Right forelimb (tissue), 1 donor: ENCODE data around the gene QDPR.
"Not testable (repeated sequence)": the region's sequence is repeated elsewhere in the genome, so short reads cannot be mapped to it uniquely, and the experiment has no call there.

Experiments
- DNase-seq: peaks from one replicate; pipeline ENCODE4 v3.0.0-alpha.2; 2018

The QDPR gene

DNA sequence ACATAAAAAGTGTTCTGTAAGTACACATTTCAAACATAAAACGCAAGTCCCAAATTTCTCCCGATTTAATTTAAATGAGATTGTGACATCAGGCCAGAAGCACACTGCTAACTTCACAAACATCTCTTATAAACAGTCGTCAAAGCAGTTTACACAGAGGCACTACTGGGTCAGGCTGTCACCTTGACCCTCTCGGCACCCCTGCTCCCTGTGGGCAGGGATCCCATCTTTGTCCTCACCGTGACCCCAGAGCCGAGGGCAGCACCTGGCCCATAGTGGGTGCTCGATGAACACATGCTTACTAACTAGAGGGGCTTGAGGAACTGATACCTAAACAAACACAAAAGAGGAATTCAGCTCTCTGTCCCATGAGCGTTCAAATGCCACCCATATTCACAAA, 22.2 kb downstream of the QDPR start:
- DNase-seq, result no peak

DNA sequence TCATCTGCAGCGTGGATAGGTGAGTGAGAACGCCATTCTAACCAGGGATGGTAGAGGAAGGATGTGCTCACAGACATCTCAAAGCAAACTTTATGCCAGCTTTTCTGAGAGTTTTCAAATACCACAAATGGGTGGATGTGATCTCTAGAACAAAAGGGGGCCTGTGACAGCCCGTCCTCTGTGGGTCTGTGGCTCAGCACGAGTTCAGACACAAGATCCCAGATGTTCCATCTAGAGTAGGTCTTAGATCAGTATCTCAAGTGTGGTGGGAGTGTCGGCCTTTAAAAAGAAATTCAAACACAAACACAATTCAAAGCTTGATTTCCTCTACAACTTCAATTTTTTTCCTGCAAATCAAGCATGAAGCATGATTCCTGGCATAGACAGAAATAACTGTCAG, 22.8 kb downstream of the QDPR start:
- DNase-seq, result no peak

DNA sequence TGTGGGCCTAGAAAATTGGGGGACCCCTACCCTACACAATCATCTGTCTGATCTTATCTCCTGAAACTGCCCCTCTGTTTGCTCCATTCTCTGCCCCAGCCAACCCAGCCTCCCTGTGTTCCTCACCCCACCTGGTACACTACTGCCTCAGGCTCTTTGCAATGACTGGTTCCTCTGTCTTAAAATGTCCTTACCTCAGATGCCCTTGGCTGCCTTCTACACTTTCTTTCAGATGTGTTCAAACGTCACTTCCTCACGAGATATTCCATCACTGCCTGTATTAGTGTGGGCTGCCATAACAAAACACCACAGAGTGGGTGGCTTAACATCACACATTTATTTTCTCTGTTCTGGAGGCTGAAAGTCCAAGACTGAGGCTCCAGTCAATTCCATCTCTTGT, 29.2 kb downstream of the QDPR start:
- no peak for DNase-seq

DNA sequence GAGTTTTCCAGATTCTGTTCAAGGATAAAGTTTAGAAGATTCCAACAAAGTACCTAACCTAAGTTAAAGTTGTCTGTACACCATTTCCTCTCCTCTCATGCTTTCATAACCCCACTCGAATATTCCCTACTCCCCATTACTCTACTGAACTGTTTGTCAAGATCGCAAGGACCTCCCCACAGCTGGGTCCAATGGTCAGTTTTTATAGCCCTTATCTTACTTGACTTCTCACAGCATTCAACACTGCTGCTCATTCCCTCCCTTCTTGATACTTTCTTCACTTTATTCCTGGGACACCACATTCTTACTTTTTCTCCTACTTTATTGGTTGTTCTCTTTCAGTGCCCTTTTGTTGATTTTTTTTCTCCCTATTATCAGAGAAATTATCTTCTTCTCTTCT, 30.9 kb downstream of the QDPR start:
- DNase-seq, result no peak

DNA sequence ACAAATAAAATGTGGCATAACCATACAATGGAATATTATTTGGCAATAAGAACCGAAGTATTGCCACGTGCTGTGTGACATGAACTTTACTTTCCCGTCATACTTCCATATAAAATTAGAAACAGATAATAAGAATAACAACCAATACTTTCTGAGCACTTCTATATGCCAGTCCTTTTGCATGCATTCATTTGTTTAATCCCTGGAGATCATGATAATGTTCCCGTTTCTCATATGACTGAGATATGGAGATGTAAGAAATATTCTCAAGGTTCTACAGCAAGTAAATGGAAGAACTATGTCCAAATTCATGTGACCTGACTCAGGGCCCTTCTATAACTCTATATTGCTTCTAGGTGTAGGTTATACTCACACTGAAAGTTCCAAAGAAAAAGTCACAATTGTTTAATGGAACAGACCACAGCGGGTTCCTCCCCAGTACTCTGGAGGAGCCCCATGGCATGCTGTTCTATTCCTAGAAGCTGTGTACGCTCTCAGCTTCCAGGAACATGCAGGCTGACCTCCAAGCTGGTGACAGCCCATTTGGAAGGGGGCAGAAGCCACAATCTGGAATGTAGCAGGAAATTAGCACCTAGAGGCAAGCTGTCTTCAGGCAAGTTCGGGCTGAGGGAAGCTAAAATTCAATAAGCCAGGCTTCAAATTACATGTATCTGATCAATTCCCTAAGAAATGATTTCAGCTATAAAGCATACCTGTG, 31.5 kb downstream of the QDPR start:
- DNase-seq, result no peak

DNA sequence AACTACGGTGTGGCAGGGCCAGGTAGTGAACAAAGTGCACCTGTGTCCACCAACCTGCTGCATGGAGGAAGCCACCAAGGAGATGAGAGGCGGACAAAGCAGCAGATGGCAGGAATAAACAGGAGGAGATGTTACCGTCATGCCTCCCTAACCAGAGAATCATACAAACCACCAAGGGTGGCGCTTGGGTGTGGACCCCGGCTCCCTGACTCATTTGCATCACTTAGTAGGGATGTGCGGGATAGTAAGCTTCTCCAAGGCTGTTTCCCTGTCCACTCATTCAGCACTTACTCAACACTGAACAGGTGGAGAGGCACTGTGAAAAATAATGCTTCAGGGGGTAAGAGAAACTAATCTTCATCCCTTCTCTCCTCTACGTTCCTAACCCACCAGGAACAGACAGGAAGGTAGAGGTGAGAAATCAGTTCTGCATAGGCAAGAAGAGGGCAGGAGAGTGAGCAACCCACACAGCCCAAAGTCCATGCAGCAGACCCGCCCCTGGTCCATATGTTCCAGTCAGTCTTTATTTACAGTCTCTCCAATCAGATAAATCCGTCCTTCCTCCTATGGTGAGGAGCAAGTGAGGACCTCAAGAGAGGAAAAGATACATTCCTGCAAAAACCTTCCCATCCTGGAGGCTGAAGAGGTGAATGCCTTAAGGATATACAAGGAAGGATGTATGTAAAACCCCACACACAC, 34.0 kb downstream of the QDPR start:
- no peak for DNase-seq

DNA sequence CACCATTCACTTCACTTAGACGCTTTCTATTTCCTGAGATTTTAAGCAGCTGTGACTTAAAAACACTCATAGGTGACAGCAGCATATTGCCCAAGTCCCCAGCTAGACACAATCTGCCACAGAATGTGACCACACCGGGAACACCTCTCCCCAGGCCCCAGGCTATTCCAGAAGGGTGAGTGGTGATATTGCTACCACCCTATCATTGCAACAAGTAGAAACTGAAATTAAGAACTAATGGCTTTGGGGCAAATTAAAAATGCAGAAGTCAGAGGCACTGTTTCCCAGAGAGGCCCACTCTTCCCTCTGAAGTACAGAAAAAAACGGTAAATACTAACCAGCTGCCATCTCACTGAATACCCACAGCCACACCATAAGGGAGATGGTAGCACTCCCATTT, 35.0 kb downstream of the QDPR start:
- DNase-seq, result no peak

DNA sequence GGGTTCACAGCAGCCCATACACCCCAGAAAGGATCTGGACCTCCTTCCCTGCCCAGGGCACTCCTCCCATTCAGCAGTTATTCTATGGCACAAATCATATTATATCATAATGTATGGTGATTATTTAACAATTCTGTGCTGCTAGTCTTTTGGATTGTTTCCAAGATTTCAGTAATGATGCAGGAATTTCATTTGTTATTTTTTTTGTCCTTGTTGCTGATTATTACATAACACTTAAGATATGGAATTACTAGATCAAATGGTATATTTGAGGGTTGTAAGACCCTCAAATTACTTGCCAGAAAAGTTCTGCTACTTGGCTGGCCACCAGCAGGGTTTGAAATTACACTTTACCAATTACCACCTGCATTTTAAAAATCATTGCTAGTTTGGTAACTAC, 36.4 kb downstream of the QDPR start:
- no peak for DNase-seq

DNA sequence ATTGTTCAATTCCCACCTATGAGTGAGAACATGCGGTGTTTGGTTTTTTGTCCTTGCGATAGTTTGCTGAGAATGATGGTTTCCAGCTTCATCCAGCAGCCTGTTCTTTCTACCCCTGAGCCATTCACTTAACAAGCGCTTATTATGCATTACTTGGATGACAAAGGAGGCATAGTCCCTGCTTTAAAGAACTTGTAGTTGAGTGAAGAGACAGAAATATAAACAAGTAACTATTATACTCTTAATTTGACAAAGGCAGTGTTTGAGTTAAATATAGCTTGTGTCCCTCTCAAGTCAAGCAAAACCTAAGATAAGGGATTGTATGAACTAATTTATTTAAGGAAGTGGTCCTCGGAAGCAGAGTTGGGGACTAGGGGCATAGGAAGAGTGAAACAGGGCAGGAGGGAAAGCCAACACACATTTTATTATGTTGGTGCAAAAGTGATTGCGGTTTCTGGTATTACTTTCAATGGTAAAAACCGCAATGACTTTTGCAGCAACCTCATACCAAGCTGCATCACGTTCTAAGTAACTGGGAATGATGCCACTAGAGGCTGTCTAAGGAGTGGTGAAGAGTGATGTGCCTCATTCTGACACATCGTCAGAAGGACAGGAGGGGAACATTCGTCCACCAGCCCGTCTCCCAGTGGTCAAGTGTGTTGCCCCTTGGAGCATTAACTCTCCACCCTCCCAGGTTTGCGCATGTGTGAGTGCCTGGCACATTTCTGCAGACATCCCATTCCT, 41.8 kb downstream of the QDPR start:
- no peak for DNase-seq

DNA sequence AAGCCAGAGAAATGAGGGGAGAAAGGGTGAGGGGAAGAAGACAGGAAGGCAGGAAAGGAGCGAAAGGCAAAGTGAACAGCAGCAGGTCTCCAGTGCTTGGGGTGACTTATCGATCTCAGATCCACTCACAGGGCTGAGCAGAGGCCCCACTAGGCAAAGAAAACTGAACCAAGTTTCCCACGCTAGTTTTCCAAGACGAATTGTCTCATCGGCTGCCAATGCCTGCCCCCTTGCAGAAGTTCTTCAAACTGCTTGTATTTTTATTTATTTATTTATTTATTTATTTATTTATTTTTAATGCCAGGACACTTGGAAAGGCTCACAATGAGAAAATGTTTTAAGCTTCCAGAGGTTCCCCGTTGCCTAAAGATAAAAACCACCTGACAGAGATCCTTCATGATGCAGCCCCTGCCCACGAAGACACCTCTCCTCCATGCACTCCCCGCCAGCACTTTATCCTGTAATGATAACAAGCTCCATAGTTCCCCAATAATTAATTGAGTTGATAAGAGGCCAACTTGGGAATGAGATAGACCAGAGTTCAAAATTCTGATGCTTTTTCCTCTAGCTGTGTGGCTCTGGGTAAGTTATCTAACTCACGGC, 43.2 kb downstream of the QDPR start:
- DNase-seq, result peak; percentile 65

DNA sequence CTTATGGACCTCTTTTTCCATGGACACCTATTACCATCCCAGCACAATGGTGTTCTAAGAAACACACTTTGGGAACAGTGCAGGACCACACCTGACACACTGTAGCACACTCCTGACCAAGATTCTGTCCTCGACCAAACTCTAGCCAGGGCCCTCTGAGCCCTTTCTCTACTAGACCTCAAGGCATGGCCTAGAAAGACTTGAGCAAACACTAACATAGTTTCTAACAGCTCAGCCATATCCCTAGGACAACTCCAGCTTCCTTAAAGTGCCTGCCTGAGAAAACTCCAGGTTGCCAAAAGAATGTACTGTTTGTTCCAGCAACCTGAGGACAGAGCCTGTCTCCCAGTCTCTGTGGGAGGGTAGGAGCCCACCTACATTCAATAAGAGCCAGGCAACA, 48.3 kb downstream of the QDPR start:
- no peak for DNase-seq

DNA sequence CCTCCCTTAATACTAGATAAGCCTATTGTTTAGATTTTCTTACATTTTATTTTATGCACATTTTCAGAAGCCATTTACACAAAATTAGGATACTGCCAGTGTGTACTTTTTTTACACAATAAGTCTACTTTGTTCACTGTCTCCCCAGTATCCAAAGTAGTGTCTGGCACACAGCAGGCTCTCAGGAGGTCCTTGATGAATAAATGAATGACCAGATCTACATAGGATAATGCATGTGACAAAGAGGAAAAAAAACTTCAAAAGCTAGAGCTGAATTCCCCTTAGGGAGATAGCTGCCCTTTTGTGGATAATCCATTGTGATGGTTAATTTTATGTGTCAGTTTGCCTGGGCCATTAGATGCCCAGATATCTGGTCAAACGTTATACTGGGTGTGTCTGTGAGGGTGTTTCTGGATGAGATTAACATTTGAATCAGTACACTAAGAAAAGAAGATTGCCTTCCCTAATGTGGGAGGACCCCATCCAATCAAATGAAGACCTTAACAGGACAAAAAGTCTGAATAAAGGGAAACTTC, 61.6 kb downstream of the QDPR start:
- no peak for DNase-seq

DNA sequence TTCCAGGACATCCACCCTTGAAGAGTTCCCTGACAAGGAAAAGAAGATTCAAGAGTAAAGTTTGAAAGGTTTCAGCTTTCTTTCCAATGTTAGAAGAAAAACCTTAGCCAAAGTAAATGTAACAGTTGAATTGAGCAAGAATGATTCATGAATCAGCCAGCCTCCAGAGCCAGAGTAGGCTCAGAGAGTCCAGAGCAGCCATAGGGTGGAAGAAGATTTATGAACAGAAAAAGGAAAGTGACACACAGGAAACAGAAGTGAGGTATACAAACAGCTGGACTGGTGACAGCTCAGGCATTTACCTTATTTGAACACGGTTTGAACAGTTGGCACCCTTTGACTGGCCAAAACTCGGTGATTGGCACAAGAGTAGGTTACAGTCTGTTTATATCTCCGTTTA, 63.2 kb downstream of the QDPR start:
- no peak for DNase-seq

DNA sequence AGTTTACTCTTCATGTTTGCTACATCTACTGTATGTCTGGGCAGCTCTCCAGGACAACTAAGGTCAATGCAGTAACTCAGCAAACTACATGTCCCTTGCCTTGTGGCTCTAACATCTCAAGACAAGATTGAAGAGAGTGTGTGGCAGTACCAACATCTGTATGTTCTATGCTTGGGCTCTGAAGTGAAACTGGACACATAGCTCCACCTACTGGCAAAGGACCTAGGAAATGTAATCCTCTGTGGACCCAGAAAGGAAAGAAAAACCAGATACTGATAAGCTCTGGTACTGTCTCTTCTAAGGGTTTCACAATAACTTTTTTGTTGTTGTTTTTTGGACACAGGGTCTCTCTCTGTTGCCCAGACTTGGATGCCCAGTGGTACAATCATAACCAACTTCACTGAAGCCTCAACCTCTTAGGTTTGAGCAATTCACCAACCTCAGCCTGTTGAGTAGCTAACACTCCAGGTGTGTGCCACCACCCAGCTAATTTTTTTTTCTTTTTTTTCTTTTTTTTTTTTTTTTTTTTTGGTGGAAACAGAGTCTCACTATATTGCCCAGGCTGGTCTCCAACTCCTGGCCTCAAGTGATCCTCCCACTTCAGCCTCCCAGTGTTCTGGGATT, 64.1 kb downstream of the QDPR start:
- no peak for DNase-seq

DNA sequence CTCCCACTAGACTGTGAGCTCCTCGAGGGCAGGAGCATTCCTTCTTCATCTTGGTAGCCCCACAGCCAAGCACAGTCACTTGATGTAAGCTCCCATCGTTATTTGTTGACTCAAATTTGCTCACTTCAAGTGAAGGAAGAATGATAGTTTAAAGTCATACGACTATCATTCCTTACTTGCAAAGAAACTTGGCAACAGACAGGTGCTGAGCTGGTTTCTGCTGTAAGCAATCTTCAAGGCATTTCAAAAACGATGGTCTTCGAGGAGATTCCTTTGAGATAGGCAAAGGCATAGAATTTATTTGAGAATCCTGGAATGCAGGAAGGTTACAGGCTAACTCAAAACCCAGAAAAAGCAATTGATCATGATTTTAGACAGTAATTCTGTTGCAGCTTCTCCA, 64.8 kb downstream of the QDPR start:
- no peak for DNase-seq

DNA sequence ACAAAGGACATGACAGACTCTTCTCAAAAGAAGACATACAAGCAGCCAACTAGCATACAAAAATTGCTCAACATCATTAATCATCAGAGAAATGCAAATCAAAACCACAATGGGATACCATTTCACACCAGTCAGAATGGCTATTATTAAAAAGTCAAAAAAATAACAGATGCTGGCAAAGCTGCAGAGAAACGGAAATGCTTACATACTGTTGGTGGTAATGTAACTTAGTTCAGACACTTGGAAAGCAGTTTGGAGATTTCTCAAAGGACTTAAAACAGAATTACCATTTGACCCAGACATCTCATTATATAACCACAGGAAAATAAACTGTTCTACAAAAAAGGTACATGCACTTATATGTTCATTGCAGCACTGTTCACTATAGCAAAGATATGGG, 69.4 kb downstream of the QDPR start:
- not testable (repeated sequence) for DNase-seq

DNA sequence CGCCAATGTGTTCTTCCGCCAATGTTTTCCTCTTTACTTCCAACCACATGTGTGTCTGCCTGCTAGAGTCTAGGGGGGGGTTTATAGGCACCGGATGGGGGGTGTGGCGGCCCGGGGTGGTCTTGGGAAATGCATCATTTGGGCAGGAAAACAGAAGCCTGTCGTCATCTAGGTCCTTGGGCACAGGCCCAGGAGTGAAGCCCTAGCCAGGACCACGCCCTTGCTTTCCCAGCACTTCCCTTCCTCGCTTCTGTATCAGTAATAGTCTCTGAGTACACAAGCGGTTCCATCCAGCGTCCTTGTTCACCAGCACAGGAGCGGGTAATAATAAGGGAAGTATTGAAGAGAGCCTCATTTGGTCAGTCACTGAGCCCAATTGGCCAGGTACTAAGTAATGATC, 74.5 kb downstream of the QDPR start:
- DNase-seq, result no peak

DNA sequence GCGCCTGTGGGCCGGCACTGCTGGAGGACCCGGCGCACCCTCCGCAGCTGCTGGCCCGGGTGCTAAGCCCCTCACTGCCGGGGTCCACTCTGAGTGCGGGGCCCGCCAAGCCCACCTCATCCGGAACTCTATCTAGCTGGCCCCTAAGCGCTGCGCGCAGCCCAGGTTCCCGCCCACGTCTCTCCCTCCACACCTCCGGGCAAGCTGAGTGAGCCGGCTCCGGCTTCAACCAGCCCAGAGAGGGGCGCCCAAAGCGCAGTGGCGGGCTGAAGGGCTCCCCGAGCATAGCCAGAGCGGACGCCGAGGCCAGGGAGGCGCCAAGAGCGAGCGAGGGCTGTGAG, 75.2 kb downstream of the QDPR start:
- no peak for DNase-seq
